GM21367 (cell line): ENCODE data around the gene INSC.
A peak's percentile ranks its signal among the peaks of the same experiment; 100 is the strongest.
"Not testable (repeated sequence)": the region's sequence is repeated elsewhere in the genome, so short reads cannot be mapped to it uniquely, and the experiment has no call there.

Experiments used
- ATAC-seq: cut with Tn5 transposase; IDR thresholded peaks from one replicate; pipeline ENCODE4 v1.9.1; 2021; ENCODE audit not compliant: unreplicated experiment

INSC gene, protein sequence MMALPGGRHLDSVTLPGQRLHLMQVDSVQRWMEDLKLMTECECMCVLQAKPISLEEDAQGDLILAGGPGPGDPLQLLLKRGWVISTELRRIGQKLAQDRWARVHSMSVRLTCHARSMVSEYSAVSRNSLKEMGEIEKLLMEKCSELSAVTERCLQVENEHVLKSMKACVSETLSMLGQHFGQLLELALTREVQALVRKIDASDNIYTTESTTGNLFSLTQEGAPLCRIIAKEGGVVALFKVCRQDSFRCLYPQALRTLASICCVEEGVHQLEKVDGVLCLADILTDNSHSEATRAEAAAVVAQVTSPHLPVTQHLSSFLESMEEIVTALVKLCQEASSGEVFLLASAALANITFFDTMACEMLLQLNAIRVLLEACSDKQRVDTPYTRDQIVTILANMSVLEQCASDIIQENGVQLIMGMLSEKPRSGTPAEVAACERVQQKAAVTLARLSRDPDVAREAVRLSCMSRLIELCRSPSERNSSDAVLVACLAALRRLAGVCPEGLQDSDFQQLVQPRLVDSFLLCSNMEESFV

GRCh38 chr11:15114501-15115475 is at the start of gene INSC:
Gene INSC (plus strand): TSS chr11:15114923. CDS start chr11:15149175, 34,252 bp downstream.
- ATAC-seq = no peak

GRCh38 chr11:15069751-15070150 is 45.0 kb upstream of the INSC start:
- not testable (repeated sequence) for ATAC-seq

DNA sequence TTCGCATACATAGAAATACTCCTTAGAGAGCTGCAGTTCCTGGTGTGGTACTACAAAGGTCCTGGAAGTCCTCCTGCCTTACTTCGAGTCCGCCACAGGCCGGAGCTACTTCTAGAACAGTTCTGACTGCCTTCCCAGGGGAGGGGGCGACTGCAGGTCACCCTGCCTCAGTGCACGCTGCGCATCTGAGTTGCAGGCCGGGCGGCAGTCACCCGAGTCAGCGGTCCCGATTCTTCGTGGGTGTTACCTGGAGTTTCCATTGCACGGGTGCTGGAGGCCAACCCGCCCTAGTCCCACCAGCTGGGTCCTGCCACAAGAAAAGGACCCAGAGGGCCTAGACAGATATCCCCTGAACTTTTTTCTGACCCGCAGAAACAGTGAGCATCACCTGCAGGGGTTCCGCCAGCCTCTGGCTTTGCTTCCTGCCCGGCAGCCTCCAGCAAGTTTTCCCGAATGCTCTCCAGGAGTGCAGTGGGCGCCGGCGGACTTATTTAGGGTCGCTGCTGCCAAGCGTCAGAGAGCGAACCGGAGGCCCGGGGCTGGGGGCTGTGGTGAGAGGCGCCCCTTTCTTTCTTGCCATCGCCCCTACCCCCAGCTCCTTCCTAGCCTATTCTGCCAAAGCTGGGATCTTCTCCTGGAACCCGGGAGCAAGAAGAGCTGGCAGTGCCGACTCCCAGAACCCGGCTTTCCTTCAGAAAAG is 43.0 kb upstream of the INSC start:
- ATAC-seq = no peak

DNA sequence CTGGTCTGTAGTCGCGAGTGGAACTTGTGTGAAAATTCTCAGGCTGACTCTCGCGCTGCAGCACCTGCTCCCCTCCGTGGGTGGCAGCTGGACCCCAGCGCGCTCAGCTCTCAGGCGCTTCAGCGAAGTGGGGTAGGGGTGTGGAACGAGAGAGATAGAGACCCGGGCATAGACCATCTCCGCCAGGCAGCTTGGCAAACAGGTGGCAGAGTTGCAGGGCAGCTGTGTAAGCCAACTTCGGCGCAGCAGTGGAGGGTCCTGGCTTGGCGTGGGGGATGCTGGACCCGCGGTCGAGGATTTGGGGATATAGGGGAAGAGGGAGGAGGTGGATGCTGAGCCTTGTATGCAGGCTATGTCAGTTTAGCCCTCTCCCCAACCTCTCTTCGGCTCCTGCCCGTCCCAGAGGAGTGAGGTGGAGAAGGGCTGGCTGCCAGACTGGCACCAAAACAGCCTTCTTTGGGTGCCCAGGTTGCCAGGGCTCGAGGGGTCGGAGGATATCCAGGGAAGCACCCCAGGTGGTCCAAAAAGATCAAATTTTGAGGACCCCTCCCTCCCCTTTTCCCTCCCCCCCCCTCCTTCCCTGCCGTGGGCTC is 42.1 kb upstream of the INSC start:
- no peak for ATAC-seq

- ATAC-seq = no peak
Observed at GRCh38 chr11:15073361-15074205, 41.1 kb upstream of the INSC start, which contains the start of gene CALCB. Gene CALCB (plus strand): TSS chr11:15073593. CDS start chr11:15074719, 1,126 bp downstream.

DNA sequence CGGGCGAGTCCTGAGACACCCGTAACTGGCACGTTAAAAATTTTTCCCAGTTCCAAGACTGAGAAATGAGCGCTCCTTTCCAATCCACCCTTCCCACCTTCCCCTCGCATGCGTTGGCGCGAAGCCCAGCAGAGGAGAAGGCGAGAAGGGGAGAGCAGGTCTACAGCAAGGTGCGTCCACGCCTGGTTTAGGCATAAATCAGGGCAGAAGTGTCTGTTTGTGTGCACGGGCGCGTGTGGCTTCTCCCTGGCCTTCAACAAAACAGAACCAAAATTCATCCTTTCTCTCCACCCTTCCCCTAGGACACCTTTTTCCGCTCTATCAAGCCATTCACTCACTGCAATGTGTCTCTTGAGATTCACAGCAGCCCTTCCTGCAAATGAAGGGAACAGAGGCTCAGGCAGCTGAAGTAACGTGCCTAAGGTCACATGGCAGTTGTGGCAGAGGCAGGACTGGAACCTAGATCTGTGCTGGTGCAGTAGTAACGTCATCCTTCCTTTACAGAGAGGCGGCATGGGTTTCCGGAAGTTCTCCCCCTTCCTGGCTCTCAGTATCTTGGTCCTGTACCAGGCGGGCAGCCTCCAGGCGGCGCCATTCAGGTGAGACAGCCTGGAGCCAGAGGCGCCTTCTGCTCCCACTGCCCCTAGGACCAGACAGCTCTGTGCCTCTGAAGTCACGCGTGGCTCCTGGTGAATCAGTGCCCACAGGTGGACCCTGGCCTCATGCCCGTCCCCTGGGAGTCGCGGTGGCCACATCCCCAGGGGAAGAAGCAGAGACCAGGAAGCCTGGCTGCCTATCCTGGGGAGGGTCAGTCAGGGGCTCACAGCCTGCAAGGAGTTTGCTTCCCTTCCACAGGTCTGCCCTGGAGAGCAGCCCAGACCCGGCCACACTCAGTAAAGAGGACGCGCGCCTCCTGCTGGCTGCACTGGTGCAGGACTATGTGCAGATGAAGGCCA is 40.2 kb upstream of the INSC start:
- ATAC-seq = peak; percentile 88

GRCh38 chr11:15075162-15075526 is 39.6 kb upstream of the INSC start:
- ATAC-seq = no peak

- ATAC-seq = no peak
Observed at GRCh38 chr11:15091175-15091574, 23.5 kb upstream of the INSC start.

DNA sequence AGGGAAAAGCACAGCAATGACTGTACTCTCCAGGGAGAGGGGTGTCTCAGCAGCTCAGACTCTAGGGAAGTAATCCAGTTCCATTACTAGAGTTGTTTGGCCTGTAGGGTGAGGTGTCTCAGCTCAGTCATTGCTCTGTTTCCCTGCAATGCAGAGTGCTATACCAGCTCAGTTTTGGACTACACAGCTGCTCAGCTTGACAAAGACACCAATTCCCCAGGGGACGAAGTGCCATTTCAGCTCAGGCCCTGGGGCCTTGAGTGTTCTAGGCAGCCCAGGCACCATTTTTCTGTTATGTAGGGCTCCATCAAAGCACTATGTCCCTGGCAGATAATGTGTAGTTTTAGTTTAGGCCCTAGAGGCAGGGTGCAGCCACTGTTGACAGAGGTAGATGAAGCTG is 23.1 kb upstream of the INSC start:
- ATAC-seq = no peak

- no peak for ATAC-seq
Observed at GRCh38 chr11:15093432-15093831, 21.3 kb upstream of the INSC start.

- ATAC-seq = no peak
Observed at GRCh38 chr11:15095736-15096228, 18.9 kb upstream of the INSC start.

- no peak for ATAC-seq
Observed at GRCh38 chr11:15097411-15097810, 17.3 kb upstream of the INSC start.

GRCh38 chr11:15099267-15099666 is 15.5 kb upstream of the INSC start:
- ATAC-seq = no peak

DNA sequence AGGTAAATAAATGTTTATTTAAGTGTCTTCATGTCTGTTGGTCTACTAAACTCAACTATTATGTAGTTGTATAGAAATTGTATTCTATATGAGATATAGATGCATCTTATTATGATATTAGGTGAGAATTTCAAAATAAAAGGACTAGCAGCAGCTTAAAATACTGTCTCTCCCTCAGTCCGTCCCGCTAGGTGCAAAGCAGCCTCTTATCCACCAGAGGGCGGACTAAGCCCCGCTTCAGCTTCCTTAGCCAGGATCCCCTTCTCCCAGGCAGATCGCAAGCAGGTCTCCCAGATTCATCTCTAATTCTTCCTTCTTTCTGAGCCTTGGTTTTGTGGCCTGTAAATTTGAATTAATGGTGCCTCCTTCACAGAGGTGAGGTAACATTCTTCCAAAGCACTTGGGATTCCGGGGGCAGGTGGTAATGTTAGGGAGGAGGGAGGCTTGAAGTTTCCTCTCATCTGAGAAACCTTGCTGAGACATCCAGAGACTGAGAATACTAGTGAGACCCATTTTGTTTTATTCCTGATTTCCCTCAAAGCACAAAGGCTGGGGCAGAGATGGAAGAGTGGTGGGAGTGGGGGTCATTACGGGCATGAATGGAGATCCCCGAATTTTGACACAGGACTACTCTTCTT is 13.5 kb upstream of the INSC start:
- ATAC-seq = peak; percentile 84

GRCh38 chr11:15104166-15104565 is 10.6 kb upstream of the INSC start:
- no peak for ATAC-seq

DNA sequence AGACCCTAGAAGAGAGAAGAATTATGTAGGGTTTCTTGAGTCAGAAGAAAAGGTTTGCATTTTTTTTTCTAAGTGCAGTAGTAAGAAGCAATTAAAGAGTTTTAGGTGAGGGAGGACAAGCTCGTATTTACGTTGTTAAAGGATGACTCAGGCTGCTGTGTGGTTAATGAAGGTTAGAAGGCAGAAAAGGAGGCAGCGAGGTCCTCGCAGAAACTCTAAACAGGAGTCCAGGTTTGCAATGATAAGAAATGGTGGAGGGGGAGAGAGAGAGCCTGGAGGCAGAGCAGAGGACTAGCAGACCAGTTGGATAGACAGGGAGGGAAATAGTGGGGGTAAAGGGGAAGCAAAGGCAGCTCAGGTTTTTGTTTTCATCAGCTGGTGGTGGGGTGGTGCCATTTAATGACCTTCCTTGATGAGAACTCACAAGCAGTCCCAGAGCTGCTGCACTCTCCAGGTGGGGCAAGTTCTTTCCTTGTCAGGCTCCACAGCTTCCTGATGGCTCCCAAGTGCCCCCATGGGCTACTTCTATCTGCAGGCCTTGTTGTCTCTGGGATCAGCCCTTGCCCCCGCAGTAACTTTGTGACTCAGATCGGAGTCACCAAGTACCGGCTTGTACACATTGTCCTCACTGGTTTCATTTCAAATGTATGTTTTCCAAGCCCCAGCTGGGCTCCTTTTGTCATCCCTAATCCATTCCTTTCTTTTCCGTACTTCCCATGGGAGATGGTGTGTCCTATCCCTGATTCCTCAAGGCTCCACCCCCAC is 8.3 kb upstream of the INSC start:
- no peak for ATAC-seq
